Osteocyte (in vitro differentiated cells): ENCODE measurements around the gene CD44. TPM values are rescaled to one million over a fixed set of nuclear protein-coding genes. Genes with fewer than 3 reads are reported as not detected.

Experiments used
- DNase-seq: peaks from one replicate; pipeline ENCODE4 v3.0.0; 2021; ENCODE audit warnings: mixed read lengths; ENCODE audit not compliant: unreplicated experiment; ENCODE audit errors: extremely low spot score
- H3K27ac Mint-ChIP-seq: one replicate; pipeline ENCODE4 v1.8.0; 2021; ENCODE audit warnings: mild to moderate bottlenecking, mixed read lengths; ENCODE audit not compliant: unreplicated experiment
- H3K27me3 Mint-ChIP-seq: one replicate; pipeline ENCODE4 v1.8.0; 2021; ENCODE audit warnings: mixed read lengths; ENCODE audit not compliant: unreplicated experiment
- H3K36me3 Mint-ChIP-seq: one replicate; pipeline ENCODE4 v1.8.0; 2021; ENCODE audit warnings: mixed read lengths; ENCODE audit not compliant: unreplicated experiment
- H3K4me1 Mint-ChIP-seq: one replicate; pipeline ENCODE4 v1.8.0; 2021; ENCODE audit warnings: mixed read lengths; ENCODE audit not compliant: unreplicated experiment
- H3K4me3 Mint-ChIP-seq: one replicate; pipeline ENCODE4 v1.8.0; 2021; ENCODE audit warnings: mild to moderate bottlenecking, moderate library complexity, mixed read lengths; ENCODE audit not compliant: unreplicated experiment
- H3K9me3 Mint-ChIP-seq: one replicate; pipeline ENCODE4 v1.8.0; 2021; ENCODE audit warnings: mixed read lengths; ENCODE audit not compliant: unreplicated experiment
- total RNA-seq: library from RNA; stranded (reverse); gene quantifications from 2 replicates; pipeline ENCODE4 v1.2.1, GENCODE V29; 2021
- TF ChIP-seq, protein P1 (sequence below): fragments of 200-600 bp; sonication (generic); IDR thresholded peaks from 2 replicates; pipeline ENCODE4 v1.5.0; 2021; ENCODE audit warnings: antibody characterized with exemption, mild to moderate bottlenecking, moderate library complexity

Gene CD44
- total RNA-seq, 1 donor from 2014 or later: 283 TPM

DNA sequence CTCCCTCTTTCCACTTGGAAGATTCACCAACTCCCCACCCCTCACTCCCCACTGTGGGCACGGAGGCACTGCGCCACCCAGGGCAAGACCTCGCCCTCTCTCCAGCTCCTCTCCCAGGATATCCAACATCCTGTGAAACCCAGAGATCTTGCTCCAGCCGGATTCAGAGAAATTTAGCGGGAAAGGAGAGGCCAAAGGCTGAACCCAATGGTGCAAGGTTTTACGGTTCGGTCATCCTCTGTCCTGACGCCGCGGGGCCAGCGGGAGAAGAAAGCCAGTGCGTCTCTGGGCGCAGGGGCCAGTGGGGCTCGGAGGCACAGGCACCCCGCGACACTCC is 397 bp upstream of the CD44 start:
- Mint-ChIP-seq H3K4me1 (peaks cover 48% of the 10 kb centered on the region), H3K36me3 (no peaks in the 10 kb centered on the region), H3K9me3 (no peaks in the 10 kb centered on the region), H3K27ac (peak overlapping the region; percentile 98), H3K4me3 (peak overlapping the region; percentile 98), H3K27me3 (no peaks in the 10 kb centered on the region)
- no peak for DNase-seq
- TF ChIP-seq, protein P1, sequence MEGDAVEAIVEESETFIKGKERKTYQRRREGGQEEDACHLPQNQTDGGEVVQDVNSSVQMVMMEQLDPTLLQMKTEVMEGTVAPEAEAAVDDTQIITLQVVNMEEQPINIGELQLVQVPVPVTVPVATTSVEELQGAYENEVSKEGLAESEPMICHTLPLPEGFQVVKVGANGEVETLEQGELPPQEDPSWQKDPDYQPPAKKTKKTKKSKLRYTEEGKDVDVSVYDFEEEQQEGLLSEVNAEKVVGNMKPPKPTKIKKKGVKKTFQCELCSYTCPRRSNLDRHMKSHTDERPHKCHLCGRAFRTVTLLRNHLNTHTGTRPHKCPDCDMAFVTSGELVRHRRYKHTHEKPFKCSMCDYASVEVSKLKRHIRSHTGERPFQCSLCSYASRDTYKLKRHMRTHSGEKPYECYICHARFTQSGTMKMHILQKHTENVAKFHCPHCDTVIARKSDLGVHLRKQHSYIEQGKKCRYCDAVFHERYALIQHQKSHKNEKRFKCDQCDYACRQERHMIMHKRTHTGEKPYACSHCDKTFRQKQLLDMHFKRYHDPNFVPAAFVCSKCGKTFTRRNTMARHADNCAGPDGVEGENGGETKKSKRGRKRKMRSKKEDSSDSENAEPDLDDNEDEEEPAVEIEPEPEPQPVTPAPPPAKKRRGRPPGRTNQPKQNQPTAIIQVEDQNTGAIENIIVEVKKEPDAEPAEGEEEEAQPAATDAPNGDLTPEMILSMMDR: no peak

DNA sequence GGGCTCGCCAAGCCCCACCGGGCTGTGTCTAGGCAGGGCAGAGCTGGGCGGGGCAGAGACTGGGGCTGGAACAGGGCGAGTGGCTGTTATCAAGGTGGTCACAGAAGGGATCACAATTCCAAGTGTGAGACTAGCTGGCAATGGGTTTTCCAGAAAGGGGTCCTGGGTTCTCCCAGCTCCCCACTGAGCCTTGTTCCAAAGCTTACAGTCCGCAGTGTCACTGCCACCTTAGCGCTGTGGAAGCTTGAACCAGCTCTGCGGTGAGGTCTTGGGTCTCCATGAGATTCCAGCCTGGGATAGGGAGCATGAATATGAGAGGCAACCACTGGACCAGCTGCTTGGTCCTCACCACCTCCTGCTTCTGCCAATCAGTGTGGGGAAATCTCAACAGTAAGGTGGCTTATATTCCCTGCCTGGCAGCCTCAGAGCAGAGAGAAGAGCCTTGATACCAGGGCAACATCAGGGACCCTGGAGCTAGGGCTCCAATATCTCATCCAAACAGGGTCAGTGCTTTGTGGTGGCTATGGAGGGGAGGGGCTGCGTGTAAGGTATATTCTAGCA is 831 bp downstream of the CD44 start:
- DNase-seq: peak; percentile 86
- Mint-ChIP-seq H3K27ac (peak overlapping the region; percentile 98), H3K4me1 (peaks cover 55% of the 10 kb centered on the region), H3K9me3 (no peaks in the 10 kb centered on the region), H3K4me3 (peak overlapping the region; percentile 98), H3K27me3 (no peaks in the 10 kb centered on the region), H3K36me3 (no peaks in the 10 kb centered on the region)
- TF ChIP-seq, protein P1: no peak

DNA sequence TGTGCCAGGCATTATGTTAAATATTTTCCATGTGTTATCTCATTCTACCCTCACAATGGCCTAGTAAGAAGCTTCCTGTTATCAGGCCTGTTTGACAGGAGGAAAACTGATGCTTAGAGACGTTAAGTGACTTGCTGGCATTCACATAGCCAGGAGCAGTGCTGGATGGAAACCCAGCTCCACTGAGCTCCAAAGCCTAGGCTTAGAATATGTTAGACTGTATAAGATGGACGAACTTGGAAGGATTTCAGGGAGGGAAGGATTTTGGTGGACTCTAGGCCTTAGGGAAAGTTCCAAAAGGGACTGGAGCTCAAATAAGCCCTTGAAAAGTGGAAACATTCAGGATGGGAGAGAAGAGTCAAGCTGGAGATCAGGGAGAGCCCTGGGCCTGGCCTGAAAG is 2.1 kb downstream of the CD44 start:
- H3K4me3 Mint-ChIP-seq: peak overlapping the region; percentile 98
- peaks cover under 1% of the 10 kb centered on the region for H3K36me3 Mint-ChIP-seq
- peak overlapping the region; percentile 98 for H3K27ac Mint-ChIP-seq
- DNase-seq: no peak
- no peaks in the 10 kb centered on the region for H3K27me3 Mint-ChIP-seq
- H3K4me1 Mint-ChIP-seq: peaks cover 66% of the 10 kb centered on the region
- H3K9me3 Mint-ChIP-seq: no peaks in the 10 kb centered on the region
- TF ChIP-seq, protein P1: no peak

DNA sequence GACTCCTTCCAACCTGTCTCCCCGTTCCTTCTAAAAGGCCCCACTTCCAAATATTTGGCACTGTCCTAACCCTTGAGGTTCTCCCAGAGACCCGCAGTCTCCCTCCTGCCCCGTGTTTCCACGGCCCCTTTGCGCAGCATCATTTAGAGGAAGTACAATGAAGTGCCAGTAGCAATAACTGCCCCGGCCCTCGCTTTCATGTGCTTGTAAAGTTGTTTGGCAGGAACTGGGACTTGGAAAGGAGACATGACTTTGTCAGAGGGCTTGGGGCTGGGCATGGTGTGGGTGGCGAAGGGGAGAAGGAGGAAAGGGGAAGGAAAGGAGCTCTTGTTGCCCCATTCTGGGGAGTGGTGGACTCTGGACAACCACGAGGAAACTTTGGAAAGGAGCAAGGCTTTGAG is 2.6 kb downstream of the CD44 start:
- H3K27me3 Mint-ChIP-seq: no peaks in the 10 kb centered on the region

DNA sequence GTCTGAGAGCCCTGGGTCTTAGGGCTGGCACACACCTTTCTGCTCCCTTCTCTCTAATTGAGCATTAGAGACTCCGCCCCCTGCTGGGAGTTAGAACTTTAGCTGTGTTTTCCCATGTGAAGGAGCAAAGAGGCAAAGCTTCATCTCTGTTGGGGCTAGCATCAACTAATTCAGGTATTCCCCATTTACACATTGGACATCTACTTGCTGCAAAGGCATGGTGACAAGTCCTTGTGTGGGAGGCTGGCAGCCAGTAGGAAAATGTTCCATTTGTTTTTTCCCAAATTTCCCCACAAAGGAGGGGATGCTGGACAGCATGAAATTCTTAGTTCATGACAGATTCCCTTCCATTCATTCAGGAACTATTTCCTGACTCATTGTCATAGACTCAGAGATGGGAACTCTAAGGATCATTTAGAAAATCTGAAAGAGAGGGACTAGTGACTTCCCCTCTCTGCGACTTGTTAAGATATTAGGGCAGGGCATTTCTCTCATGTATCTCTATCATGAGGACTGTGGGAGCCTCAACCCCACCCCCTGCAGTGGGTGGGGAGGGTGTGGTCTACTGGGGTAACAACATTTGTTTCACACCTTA is 3.6 kb downstream of the CD44 start:
- Mint-ChIP-seq H3K36me3 (peaks cover 2% of the 10 kb centered on the region), H3K4me3 (no peak overlapping the region), H3K27ac (peak overlapping the region; percentile 98), H3K9me3 (no peaks in the 10 kb centered on the region), H3K4me1 (peaks cover 80% of the 10 kb centered on the region), H3K27me3 (no peaks in the 10 kb centered on the region)
- no peak for DNase-seq
- TF ChIP-seq, protein P1: peak; percentile 10

More for the DNA sequence above, 2.6 kb downstream of the CD44 start:
- peak overlapping the region; percentile 98 for H3K4me3 Mint-ChIP-seq
- DNase-seq: no peak
- peaks cover 71% of the 10 kb centered on the region for H3K4me1 Mint-ChIP-seq
- H3K27ac Mint-ChIP-seq: peak overlapping the region; percentile 98
- TF ChIP-seq, protein P1: no peak
- no peaks in the 10 kb centered on the region for H3K9me3 Mint-ChIP-seq
- H3K36me3 Mint-ChIP-seq: peaks cover 2% of the 10 kb centered on the region
